Pulmonary artery endothelial cell (primary cell): ENCODE data around the gene DOCK4. TPM values are rescaled to one million over a fixed set of nuclear protein-coding genes. Genes with fewer than 3 reads are reported as not detected.
"Not testable (repeated sequence)": the region's sequence is repeated elsewhere in the genome, so short reads cannot be mapped to it uniquely, and the experiment has no call there.

Source experiments
- DNase-seq: peaks from one replicate; pipeline ENCODE4 v3.0.0-alpha.2; 2011; ENCODE audit warnings: low read depth, low spot score
- total RNA-seq: library from RNA; depleted of rRNA; stranded (reverse); fragments of >200 nt; gene quantifications from 2 replicates; pipeline ENCODE4 v1.2.3, GENCODE V29; 2014

DOCK4 gene
- total RNA-seq, 1 donor from 2014 or later: 198 TPM

GRCh38 chr7:111910656-111911055 is 295.5 kb downstream of the DOCK4 start:
- DNase-seq: no peak

GRCh38 chr7:111908673-111909072 is 297.5 kb downstream of the DOCK4 start:
- DNase-seq: not testable (repeated sequence)

GRCh38 chr7:111903797-111904196 is 302.4 kb downstream of the DOCK4 start:
- DNase-seq: no peak

GRCh38 chr7:111903016-111903415 is 303.2 kb downstream of the DOCK4 start:
- no peak for DNase-seq

GRCh38 chr7:111900283-111900682 is 305.9 kb downstream of the DOCK4 start:
- DNase-seq: no peak

DNA sequence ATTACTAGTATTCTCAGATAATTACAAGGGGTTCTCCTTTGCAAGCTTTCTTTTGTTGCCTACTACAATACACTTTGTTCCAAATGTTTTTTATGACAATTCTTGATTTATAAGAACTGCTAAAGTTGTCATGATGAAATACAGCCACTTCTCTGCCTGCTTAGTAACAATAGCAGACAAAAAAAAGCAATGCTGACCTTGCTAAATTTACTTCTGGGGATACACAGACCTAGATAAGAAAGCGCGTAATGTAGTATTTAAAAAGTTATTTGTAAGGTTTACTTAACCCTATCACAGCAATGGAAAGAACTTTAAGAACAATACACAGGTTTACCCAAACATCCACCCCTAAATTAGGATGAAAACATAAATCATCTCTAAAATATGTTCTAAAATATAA is 311.1 kb downstream of the DOCK4 start:
- DNase-seq: no peak

DNA sequence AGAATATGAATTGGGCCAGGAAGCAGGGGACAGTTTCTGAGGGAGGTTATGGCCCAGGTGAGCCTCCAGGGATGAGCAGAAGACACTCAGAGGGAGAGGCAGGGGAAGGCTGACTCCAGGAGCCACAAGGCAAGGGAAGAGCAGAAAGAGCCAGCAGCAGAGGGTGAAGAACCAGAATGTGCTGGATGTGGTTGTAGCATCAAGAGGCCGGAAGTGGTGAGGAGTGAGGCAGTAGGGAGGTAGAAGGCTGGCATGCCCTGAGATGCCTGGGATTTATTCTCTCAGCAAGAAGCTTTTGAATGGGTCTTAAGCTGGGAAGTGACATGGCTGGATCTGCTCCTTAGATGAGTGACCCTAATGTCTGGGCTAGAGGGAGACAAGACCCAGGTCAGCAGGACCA is 311.7 kb downstream of the DOCK4 start:
- no peak for DNase-seq

DNA sequence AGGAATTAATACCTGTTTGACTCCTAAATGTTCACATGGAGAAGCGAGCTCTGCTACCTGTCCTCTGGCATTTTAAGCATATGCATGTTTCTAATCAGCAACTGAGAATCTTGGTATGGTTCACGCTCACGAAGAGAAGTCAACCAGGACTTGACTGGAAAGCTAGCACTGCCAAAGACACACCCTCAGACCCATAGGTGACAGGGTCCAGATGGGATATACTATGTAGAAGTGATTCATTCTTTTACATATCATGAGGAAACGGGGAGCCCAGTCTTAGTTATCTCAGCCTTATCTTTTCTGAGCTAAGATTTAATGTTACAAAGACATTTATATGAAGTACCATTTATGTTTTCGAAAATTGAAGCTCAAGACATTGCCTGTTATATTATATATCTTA is 313.0 kb downstream of the DOCK4 start:
- no peak for DNase-seq

- DNase-seq: no peak
Observed at GRCh38 chr7:111892588-111892987, 313.6 kb downstream of the DOCK4 start.

- peak; percentile 26 for DNase-seq
Observed at GRCh38 chr7:111887734-111888133, 318.5 kb downstream of the DOCK4 start.

GRCh38 chr7:111886233-111886632 is 320.0 kb downstream of the DOCK4 start:
- no peak for DNase-seq

DNA sequence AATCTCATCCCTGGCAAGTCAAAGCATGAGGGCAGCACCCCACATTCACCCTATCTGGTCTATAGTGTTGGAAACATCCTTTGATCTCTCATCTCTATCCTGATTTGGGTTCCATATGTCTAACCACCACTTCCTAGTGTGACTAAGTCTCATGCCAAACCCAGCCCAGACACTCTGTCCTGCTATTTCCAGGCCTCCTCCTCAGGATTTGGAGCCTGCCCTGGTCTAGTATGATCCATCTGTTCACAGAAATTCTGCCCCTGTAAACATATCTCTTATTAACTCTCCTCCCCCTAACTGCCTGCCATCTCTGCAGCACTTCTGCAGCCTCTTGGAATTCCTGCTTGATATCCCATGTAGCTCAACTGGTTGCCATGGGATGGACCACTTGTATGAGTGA is 323.0 kb downstream of the DOCK4 start:
- no peak for DNase-seq

DNA sequence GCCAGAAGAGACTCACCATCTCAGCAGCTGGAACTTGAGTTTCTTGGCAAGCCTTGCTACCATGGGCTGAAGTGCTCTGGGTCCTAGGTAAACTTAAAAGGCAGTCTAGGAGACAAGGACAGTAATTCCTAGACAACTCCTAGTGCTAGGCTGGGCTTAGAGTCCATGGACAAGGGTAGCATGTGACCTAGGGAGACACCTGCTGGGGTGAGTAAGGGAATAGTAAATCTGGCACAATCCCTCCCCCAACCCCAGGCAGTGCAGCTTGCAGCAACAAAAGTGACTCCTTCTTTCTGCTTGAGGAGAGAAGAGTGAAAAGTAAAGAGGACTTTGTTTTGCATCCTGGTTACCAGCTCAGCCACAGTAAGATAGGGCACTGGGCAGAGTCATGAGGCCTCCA is 327.4 kb downstream of the DOCK4 start:
- no peak for DNase-seq

- DNase-seq: no peak
Observed at GRCh38 chr7:111877931-111878330, 328.3 kb downstream of the DOCK4 start.

- DNase-seq: peak; percentile 36
Observed at GRCh38 chr7:111873963-111874690, 332.1 kb downstream of the DOCK4 start.

DNA sequence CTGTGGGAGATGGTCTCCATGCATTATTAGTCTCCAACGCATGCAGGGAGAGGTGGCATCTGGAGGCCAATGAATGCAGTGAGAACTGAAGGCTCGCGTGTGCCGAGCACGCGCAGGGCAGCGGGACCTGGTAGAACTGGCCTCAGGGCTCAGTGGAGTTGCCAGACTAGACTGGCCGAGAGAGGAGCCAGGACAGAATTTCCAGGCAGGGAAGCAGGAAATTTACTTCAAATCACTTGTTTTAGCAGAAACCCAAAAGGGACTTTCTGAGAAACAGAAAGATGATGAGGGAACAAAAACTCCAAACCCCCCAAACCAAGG is 332.9 kb downstream of the DOCK4 start:
- DNase-seq: no peak

- no peak for DNase-seq
Observed at GRCh38 chr7:111872450-111873325, 333.5 kb downstream of the DOCK4 start.

DNA sequence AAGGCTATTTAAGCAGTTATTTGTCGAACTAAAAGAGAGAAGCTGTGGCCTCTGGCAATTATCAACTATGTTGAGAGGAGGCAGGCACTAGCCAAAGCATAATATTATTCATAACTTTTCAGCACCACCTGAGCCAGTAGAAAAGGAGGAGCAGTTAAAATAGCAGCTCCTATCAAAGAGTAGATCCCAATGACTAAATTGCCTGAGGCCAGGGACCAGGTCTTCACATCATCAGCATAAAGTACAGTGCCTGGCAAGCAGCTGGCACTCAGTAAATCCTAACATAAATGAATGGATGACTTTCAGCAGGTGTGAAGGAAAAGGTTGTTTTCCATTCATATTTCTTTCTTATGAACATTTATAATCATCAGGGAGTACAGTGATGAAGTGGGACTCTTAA is 334.9 kb downstream of the DOCK4 start:
- no peak for DNase-seq

GRCh38 chr7:111869280-111869679 is 336.9 kb downstream of the DOCK4 start:
- no peak for DNase-seq

DNA sequence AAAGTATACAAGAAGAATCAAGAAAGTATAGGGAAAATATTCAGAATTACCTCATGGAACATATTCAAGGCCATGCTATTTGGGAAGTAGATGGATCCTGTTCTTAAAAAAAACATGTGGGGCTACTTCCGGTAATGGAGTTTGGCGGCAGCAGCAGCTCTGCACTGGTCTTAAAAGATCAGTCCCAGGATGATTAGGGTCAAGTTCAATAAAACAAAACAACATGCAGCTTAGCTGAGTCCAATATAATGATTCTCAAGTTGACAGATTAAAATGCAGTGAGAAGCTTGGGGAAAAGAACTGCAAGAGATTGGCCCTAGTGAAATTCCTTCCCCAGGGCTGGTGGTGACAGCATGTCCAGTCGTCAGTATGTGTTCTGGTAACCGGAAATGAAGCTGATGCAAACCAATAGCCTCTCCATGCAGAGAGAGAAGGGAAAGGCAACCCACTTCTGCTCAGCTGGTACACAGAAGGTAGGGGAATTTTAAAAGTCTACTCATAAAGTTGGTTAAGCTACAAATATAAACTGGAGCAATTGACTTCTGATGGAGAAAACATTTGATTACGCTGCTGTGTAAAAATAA is 338.8 kb downstream of the DOCK4 start:
- no peak for DNase-seq

DNA sequence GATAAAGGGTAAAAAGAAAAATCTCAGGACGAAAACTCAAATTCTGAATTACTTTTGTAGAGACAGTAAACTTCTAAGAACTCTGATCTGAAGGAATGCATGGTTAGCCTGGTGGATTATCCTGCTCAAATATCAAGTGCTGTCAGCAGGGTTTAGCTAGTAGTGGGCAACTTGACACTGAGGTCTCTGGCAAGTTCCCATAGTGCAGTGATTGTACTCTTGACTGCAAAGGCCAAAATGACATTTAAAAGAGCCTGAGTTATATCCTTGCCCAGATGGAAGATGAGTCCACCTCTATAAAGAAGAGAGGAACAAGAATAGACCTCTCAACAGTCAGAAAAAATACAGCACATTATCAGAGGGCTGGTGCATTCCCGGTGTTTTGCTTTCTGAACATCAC is 339.4 kb downstream of the DOCK4 start:
- no peak for DNase-seq

DNA sequence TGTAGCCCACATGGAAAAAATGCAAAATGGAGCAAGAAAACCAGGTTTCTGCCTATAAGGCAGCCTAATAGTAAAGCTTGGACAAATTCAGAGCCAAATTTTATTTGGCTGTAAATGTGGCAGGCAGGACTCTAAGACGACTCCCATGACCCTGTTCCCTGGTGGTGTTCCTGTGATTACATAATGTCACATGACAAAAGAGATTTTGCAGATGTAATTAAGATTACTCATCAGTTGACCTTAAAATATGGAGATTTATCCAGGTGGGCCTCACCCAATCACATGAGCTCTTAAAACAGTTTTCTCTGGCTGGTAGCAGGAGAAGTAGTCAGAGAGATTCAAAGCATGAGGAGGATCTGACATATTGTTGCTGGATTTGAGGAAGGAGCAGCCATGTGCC is 340.8 kb downstream of the DOCK4 start:
- no peak for DNase-seq
